Measurements from ENCODE around the gene BEST4. TPM values are rescaled to one million over a fixed set of nuclear protein-coding genes. Genes with fewer than 3 reads are reported as not detected.
"Not testable (repeated sequence)": the region's sequence is repeated elsewhere in the genome, so short reads cannot be mapped to it uniquely, and the experiment has no call there.

Gene BEST4
- total and polyA plus RNA-seq, 2 experiments from 2014 or later, result 0.31 to 0.32 TPM

DNA sequence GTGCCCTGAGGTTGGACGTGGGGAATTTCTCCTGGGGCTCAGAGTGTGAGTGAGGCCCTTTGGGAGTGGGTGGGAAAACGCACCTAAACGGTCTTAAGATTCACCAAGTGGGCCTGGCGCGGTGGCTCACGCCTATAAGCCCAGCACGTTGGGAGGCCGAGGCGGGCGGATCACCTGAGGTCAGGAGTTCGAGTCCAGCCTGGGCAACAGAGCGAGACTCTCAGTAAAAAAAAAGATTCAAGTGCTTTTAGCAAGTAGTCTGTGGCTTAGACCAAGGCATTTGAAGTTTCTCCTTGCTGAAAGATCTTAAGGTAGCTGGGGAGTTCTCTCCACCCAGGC is 11.3 kb downstream of the BEST4 start:
- Histone ChIP-seq H3K4me2 (ENCODE audit: unreplicated experiment) (peak overlapping the region; percentile 87), H3K9me2 (ENCODE audit: insufficient read depth) (no peaks in the 10 kb centered on the region), H3K4me1 (ENCODE audit: insufficient read depth) (peaks cover 20% of the 10 kb centered on the region), H3K27ac (peak overlapping the region; percentile 90), H2AFZ (no peak overlapping the region), H3K36me3 (ENCODE audit: low read depth) (peaks cover 45% of the 10 kb centered on the region), H3K9me3 (ENCODE audit: low read depth) (no peaks in the 10 kb centered on the region), H3K9ac (peak overlapping the region; percentile 95), H3K4me3 (peak overlapping the region; percentile 80), H3F3A (ENCODE audit: insufficient read depth) (peaks cover 55% of the 10 kb centered on the region), H3K27me3 (replicated peaks; ENCODE audit: insufficient read depth) (no peaks in the 10 kb centered on the region), H3K79me2 (ENCODE audit: insufficient read depth) (peaks cover 55% of the 10 kb centered on the region), H4K20me1 (ENCODE audit: insufficient read depth) (peaks cover 9% of the 10 kb centered on the region; the same call in 1 of the 2 replicates)
- no peak for DNase-seq
- in situ Hi-C loops (cut with MboI), result no loop called here
- WGBS, 2 experiments (ENCODE audit: low coverage in 1 of 2, low lambda C conversion rate in 2 of 2, missing lambda C conversion rate in 2 of 2), result 63 to 68% methylated on average over 11 to 12 of the region's 12 CpGs
- no peak for TF ChIP-seq EZH2 (IDR thresholded peaks at IDR 0.05; ENCODE audit: insufficient read depth, poor library complexity, severe bottlenecking)
- no peak for TF ChIP-seq EZH2phosphoT487 (IDR thresholded peaks at IDR 0.05; ENCODE audit: insufficient read depth, low read depth)

DNA sequence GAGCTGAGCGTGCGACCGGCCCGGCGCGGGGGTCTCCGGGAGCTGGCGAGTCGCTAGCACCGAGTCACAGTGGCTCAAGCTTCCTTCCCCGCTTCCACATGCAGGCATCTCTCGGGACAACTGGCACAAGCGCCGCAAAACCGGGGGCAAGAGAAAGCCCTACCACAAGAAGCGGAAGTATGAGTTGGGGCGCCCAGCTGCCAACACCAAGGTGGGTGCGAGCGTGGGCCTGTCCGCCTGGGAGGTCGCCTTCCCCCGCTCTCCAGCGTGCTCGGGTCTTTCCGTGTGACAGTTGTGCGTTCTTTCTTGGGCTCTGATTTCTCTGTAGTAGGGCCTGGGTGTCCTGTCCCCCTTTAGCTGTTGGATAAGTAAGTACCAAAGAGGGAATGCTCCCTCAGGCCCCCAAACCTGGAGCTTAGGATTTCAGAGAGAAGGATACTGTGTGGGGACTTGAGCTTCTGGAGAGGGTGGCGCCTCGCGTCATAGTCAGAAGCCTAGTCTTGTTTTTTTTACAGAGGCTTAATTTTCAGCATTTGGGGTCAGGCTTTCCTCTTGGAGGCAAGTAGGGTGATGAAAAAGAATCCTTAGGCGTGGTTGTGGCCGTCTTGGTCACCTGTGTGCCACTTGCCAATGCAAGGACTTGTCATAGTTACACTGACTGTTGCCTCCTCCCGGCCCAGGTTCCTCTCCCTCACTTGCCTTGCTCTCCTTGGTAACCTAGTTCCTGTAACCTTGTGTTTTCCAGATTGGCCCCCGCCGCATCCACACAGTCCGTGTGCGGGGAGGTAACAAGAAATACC is 11.8 kb downstream of the BEST4 start:
- peak overlapping the region; percentile 80 for H3K4me3 ChIP-seq
- no peak for TF ChIP-seq EZH2phosphoT487 (IDR thresholded peaks at IDR 0.05; ENCODE audit: insufficient read depth, low read depth)
- H3K79me2 ChIP-seq (ENCODE audit: insufficient read depth), result peaks cover 55% of the 10 kb centered on the region
- no peaks in the 10 kb centered on the region for H3K27me3 ChIP-seq (replicated peaks; ENCODE audit: insufficient read depth)
- peak; percentile 49 for DNase-seq
- H3K9me2 ChIP-seq (ENCODE audit: insufficient read depth), result no peaks in the 10 kb centered on the region
- H3K36me3 ChIP-seq (ENCODE audit: low read depth), result peaks cover 41% of the 10 kb centered on the region
- peak overlapping the region; percentile 87 for H3K4me2 ChIP-seq (ENCODE audit: unreplicated experiment)
- peaks cover 9% of the 10 kb centered on the region; the same call in 1 of the 2 replicates for H4K20me1 ChIP-seq (ENCODE audit: insufficient read depth)
- H3K9ac ChIP-seq, result peak overlapping the region; percentile 95
- H3K9me3 ChIP-seq (ENCODE audit: low read depth), result no peaks in the 10 kb centered on the region
- no peak overlapping the region for H2AFZ ChIP-seq
- H3F3A ChIP-seq (ENCODE audit: insufficient read depth), result peaks cover 49% of the 10 kb centered on the region
- in situ Hi-C loops (cut with MboI), result no loop called here
- WGBS, 2 experiments (ENCODE audit: low coverage in 1 of 2, low lambda C conversion rate in 2 of 2, missing lambda C conversion rate in 2 of 2), result 7 to 14% methylated on average over 33 to 36 of the region's 36 CpGs
- peaks cover 20% of the 10 kb centered on the region for H3K4me1 ChIP-seq (ENCODE audit: insufficient read depth)
- peak overlapping the region; percentile 90 for H3K27ac ChIP-seq

DNA sequence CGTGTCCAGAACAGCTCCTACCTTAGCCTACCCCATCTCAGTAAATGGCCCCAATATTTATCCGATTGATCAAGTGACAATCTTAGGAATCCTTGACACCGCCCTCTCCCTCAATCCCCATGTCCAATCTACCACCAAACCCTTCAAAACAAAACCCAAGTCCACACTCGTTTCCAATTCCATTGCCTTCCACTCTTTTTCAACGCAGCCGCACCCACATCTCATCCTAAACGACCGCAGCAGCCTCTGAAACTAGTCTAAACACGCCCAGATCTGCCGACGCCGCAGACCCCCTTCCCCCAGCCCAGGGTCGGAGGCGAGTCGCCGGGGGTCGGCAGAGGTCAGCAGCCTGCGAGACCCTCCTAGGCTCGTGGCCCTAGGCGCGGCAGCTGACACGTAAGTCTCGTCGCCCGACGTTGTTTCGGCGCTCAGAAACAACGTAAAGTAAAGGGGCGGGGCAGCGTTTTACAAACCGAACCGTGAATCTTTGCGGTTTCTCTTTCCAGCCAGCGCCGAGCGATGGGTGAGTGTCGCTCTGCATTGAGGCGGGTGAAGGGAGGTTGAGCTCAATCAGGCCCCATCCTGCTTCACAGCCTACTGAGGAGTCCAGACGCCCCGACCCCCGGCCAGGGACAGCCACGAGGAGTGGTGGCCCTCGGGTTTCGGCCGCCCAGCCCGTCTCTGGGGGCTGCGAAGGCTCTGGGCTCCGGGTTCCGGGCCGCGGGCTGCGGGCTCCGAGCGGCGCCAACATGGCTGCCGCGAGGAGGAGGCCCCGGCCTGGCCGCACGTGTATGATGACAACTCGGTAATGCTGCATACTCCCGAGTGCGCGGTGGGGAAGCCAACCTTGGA is 12.7 kb downstream of the BEST4 start, which contains the start of gene RPS8:
RPS8 (plus strand) TSS at position 463 of the 852 bp plus-strand sequence; CDS start at position 520, 57 bp downstream.
- 1% methylated on average over 63 of the region's 65 CpGs for WGBS, 2 experiments (ENCODE audit: low coverage in 1 of 2, low lambda C conversion rate in 2 of 2, missing lambda C conversion rate in 2 of 2)
- H3K4me2 ChIP-seq (ENCODE audit: unreplicated experiment), result peak within 1 kb of the TSS; percentile 92
- peaks cover 41% of the 10 kb centered on the region; the same call in 1 of the 2 replicates for H3F3A ChIP-seq (ENCODE audit: insufficient read depth)

DNA sequence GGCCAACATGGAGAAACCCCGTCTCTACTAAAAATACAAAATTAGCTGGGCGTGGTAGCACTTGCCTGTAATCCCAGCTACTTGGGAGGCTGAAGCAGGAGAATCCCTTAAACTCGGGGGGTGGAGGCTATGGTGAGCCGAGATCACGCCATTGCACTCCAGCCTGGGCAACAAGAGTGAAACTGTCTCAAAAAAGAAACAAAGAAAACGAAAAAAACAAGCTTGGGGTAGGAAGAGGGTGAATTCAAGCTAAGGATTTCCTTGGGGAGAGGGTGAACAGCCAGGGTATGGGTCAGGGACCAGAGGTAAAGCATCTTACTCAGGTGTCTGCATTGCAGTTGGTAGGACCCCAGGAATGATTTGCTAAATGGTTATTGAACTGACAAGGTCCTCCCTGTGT is 21.5 kb downstream of the BEST4 start:
- H3K9me3 ChIP-seq (ENCODE audit: low read depth); H3K4me3 ChIP-seq; H2AFZ ChIP-seq; H3F3A ChIP-seq (ENCODE audit: insufficient read depth); H3K27ac ChIP-seq; H3K27me3 ChIP-seq (replicated peaks; ENCODE audit: insufficient read depth); H3K79me2 ChIP-seq (ENCODE audit: insufficient read depth); in situ Hi-C loops (cut with MboI); H3K4me2 ChIP-seq (ENCODE audit: unreplicated experiment); H3K9ac ChIP-seq; H3K4me1 ChIP-seq (ENCODE audit: insufficient read depth); H3K9me2 ChIP-seq (ENCODE audit: insufficient read depth); H3K36me3 ChIP-seq (ENCODE audit: low read depth); H4K20me1 ChIP-seq (ENCODE audit: insufficient read depth); DNase-seq: not testable (repeated sequence)
- WGBS, 2 experiments (ENCODE audit: low coverage in 1 of 2, low lambda C conversion rate in 2 of 2, missing lambda C conversion rate in 2 of 2), result 98 to 99% methylated on average over 6 of the region's 6 CpGs

More for the DNA sequence above, 12.7 kb downstream of the BEST4 start, which contains the start of gene RPS8:
- peaks cover 55% of the 10 kb centered on the region for H3K79me2 ChIP-seq (ENCODE audit: insufficient read depth)
- TF ChIP-seq EZH2 (IDR thresholded peaks at IDR 0.05; ENCODE audit: insufficient read depth, poor library complexity, severe bottlenecking), result no peak
- TF ChIP-seq EZH2phosphoT487 (IDR thresholded peaks at IDR 0.05; ENCODE audit: insufficient read depth, low read depth), result no peak
- DNase-seq, result peak; percentile 98
- H4K20me1 ChIP-seq (ENCODE audit: insufficient read depth), result peaks cover 9% of the 10 kb centered on the region; the same call in 1 of the 2 replicates
- peaks cover 37% of the 10 kb centered on the region for H3K36me3 ChIP-seq (ENCODE audit: low read depth)
- H3K9me2 ChIP-seq (ENCODE audit: insufficient read depth), result no peaks in the 10 kb centered on the region
- H3K27me3 ChIP-seq (replicated peaks; ENCODE audit: insufficient read depth), result no peaks in the 10 kb centered on the region
- H3K9me3 ChIP-seq (ENCODE audit: low read depth), result no peaks in the 10 kb centered on the region
- peaks cover 20% of the 10 kb centered on the region for H3K4me1 ChIP-seq (ENCODE audit: insufficient read depth)
- H3K27ac ChIP-seq, result peak within 1 kb of the TSS; percentile 90
- H3K4me3 ChIP-seq, result peak within 1 kb of the TSS; percentile 80
- H2AFZ ChIP-seq, result peak within 1 kb of the TSS; percentile 49
- in situ Hi-C loops (cut with MboI), result no loop called here
- peak within 1 kb of the TSS; percentile 95 for H3K9ac ChIP-seq
